SK-N-SH (cell line): Measurements from ENCODE around the gene HOXC4. TPM values are rescaled to one million over a fixed set of nuclear protein-coding genes. Genes with fewer than 3 reads are reported as not detected.

ENCODE experiments used
- CTCF ChIA-PET: fragments of 300-600, 350-600 bp; formaldehyde crosslinking; extraction: SDS; loops from one replicate; lab custom pipeline; 2021; lab: Yijun Ruan, JAX
- POLR2A ChIA-PET: fragments of 350-600 bp; sonication (Branson Sonifier 250); formaldehyde crosslinking; extraction: SDS; loops from one replicate; lab custom pipeline; 2020; ENCODE audit warnings: antibody characterized with exemption, inconsistent platforms; lab: Yijun Ruan, JAX
- DNase-seq: peaks from one replicate; pipeline ENCODE4 v3.0.0; 2012
- H2AFZ ChIP-seq: fragments of 200-600 bp; sonication (generic); 2 replicates; pipeline ENCODE4 v1.8.1; 2016; ENCODE audit warnings: antibody characterized with exemption, mild to moderate bottlenecking, low read depth
- H3F3A ChIP-seq: fragments of 200-600 bp; sonication (generic); replicated peaks from 2 replicates; pipeline ENCODE3; 2016; ENCODE audit warnings: antibody characterized with exemption, mild to moderate bottlenecking; ENCODE audit not compliant: insufficient read depth
- H3K27ac ChIP-seq, 2 experiments: fragments of 200-500 bp in 1 of 2; fragments of 200-600 bp in 1 of 2; sonication (Bioruptor generic) in 1 of 2; sonication (generic), shearing (Covaris generic) in 1 of 2; 2 replicates each; pipeline versions ENCODE4 v1.5.1 to v1.6.1; 2014 to 2016; ENCODE audit warnings: low read depth in 2 of 2, inconsistent platforms in 1 of 2, low read length in 1 of 2, mild to moderate bottlenecking in 1 of 2, mixed read lengths in 1 of 2
- H3K27me3 ChIP-seq: fragments of 200-600 bp; sonication (generic), shearing (Covaris generic); 2 replicates; pipeline ENCODE4 v1.6.1; 2016; ENCODE audit warnings: mixed run types; ENCODE audit not compliant: insufficient read depth
- H3K36me3 ChIP-seq, 2 experiments: fragments of 200-500 bp in 1 of 2; fragments of 200-600 bp in 1 of 2; sonication (Bioruptor generic) in 1 of 2; sonication (generic) in 1 of 2; replicated peaks in 1 of 2; 2 replicates each; pipeline versions ENCODE3 to v1.5.1; 2014 to 2016; ENCODE audit warnings: low read length in 1 of 2, mild to moderate bottlenecking in 1 of 2; ENCODE audit not compliant: insufficient read depth in 2 of 2, control insufficient read depth in 1 of 2
- H3K4me1 ChIP-seq, 2 experiments: fragments of 200-500 bp in 1 of 2; fragments of 200-600 bp in 1 of 2; sonication (Bioruptor generic) in 1 of 2; sonication (generic), shearing (Covaris generic) in 1 of 2; 2 replicates each; pipeline versions ENCODE4 v1.5.1 to v1.6.1; 2014 to 2016; ENCODE audit warnings: low read depth in 1 of 2, low read length in 1 of 2, mixed run types in 1 of 2; ENCODE audit not compliant: insufficient read depth in 2 of 2, control insufficient read depth in 1 of 2
- H3K4me2 ChIP-seq: fragments of 200-600 bp; sonication (generic), shearing (Covaris generic); 2 replicates; pipeline ENCODE4 v1.6.1; 2017; ENCODE audit warnings: mixed run types
- H3K4me3 ChIP-seq, 2 experiments: fragments of 200-500 bp in 1 of 2; fragments of 200-600 bp in 1 of 2; sonication (Bioruptor generic) in 1 of 2; sonication (generic), shearing (Covaris generic) in 1 of 2; 2 replicates each; pipeline versions ENCODE4 v1.5.1 to v1.8.1; 2014 to 2016; ENCODE audit warnings: low read depth in 2 of 2, inconsistent platforms in 1 of 2, low read length in 1 of 2, mild to moderate bottlenecking in 1 of 2, mixed read lengths in 1 of 2, moderate library complexity in 1 of 2
- H3K79me2 ChIP-seq: fragments of 200-600 bp; sonication (generic); 2 replicates; pipeline ENCODE4 v1.8.1; 2017; ENCODE audit warnings: mild to moderate bottlenecking; ENCODE audit not compliant: insufficient read depth
- H3K9ac ChIP-seq: fragments of 200-600 bp; sonication (generic); 2 replicates; pipeline ENCODE4 v1.6.1; 2017; ENCODE audit warnings: mixed run types
- H3K9me2 ChIP-seq: fragments of 200-600 bp; sonication (generic); 2 replicates; pipeline ENCODE4 v1.6.1; 2017; ENCODE audit warnings: mixed run types
- H3K9me3 ChIP-seq: fragments of 200-600 bp; sonication (generic); 2 replicates; pipeline ENCODE4 v1.6.1; 2017; ENCODE audit warnings: mixed run types, mild to moderate bottlenecking, moderate library complexity
- H4K20me1 ChIP-seq: fragments of 200-600 bp; sonication (generic); 2 replicates; pipeline ENCODE4 v1.6.1; 2017; ENCODE audit warnings: mild to moderate bottlenecking, mixed run types; ENCODE audit not compliant: insufficient read depth
- ELF1 ChIP-seq: IDR thresholded peaks from 2 replicates; pipeline ENCODE4 v1.4.0; 2012
- FOXM1 ChIP-seq: IDR thresholded peaks from 2 replicates; pipeline ENCODE4 v1.4.0; 2012; ENCODE audit warnings: low read depth, mild to moderate bottlenecking
- MXI1 ChIP-seq: IDR thresholded peaks from 2 replicates; pipeline ENCODE4 v1.6.1; 2012; ENCODE audit warnings: mild to moderate bottlenecking, low read depth, low read length, improper control_type of control experiment
- POLR2AphosphoS5 ChIP-seq: IDR thresholded peaks from 2 replicates; pipeline ENCODE4 v1.6.1; 2012; ENCODE audit warnings: low read depth, low read length
- REST ChIP-seq: IDR thresholded peaks from 2 replicates; pipeline ENCODE4 v1.6.1; 2012; ENCODE audit warnings: mild to moderate bottlenecking, low read depth, low read length, moderate library complexity
- SIN3A ChIP-seq: IDR thresholded peaks from 2 replicates; pipeline ENCODE4 v1.6.1; 2012; ENCODE audit warnings: low read depth, mild to moderate bottlenecking, low read length, moderate library complexity, borderline replicate concordance
- TAF1 ChIP-seq: IDR thresholded peaks from 2 replicates; pipeline ENCODE4 v1.6.1; 2012; ENCODE audit warnings: low read depth, mild to moderate bottlenecking, low read length, moderate library complexity, borderline replicate concordance
- WGBS: methylation state at CpG from one replicate; pipeline ENCODE4 v1.1.6; 2017; ENCODE audit warnings: low lambda C conversion rate; 5-methylcytosine and 5-hydroxymethylcytosine counted together
- polyA plus RNA-seq, 3 experiments: library from polyadenylated mRNA; depleted of rRNA; stranded (reverse); fragments of >200 nt; gene quantifications; 2 replicates each; pipeline ENCODE4 v1.2.3, GENCODE V29; 2012
- TF ChIP-seq, protein P1 (sequence below): IDR thresholded peaks from 2 replicates; pipeline ENCODE4; 2012
- TF ChIP-seq, protein P2 (sequence below): IDR thresholded peaks from 2 replicates; pipeline ENCODE4 v1.4.0; 2012; ENCODE audit warnings: low read depth

HOXC4 gene
- polyA plus RNA-seq, 1 of the 3 experiments (the other 2 are of a cell fraction), result 3.7 TPM

- TF ChIP-seq, protein P1, sequence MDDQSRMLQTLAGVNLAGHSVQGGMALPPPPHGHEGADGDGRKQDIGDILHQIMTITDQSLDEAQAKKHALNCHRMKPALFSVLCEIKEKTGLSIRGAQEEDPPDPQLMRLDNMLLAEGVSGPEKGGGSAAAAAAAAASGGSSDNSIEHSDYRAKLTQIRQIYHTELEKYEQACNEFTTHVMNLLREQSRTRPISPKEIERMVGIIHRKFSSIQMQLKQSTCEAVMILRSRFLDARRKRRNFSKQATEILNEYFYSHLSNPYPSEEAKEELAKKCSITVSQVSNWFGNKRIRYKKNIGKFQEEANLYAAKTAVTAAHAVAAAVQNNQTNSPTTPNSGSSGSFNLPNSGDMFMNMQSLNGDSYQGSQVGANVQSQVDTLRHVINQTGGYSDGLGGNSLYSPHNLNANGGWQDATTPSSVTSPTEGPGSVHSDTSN, result no peak
- TF ChIP-seq REST (no peak), POLR2AphosphoS5 (peak; percentile 65; the same call in 1 of the 2 replicates)
Observed at GRCh38 chr12:54016478-54016964, 37.1 kb upstream of the HOXC4 start (continued).

DNA sequence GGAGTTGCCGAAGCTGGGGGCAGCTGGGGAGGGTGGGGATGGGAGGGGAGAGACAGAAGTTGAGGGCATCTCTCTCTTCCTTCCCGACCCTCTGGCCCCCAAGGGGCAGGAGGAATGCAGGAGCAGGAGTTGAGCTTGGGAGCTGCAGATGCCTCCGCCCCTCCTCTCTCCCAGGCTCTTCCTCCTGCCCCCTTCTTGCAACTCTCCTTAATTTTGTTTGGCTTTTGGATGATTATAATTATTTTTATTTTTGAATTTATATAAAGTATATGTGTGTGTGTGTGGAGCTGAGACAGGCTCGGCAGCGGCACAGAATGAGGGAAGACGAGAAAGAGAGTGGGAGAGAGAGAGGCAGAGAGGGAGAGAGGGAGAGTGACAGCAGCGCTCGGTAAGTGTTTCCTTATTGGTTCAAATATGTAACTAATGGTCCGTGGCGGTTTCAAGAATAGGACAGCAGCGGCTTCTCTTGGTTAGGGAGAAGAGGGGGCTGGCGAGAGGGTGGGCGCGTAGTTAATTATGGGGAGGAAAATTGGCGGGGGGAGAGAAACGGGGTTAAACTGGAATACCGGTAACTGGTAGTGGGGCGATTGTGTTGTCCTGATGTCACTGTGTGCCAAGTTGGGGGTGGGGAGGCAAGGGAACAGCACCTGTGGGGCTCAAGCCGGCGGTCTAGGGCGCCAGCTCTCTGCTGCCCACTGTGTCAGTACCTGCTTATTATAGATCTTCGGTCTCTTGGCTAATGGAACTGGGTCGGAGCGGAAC lies 36.4 kb upstream of the HOXC4 start:
- Histone ChIP-seq H2AFZ (peak overlapping the region; percentile 94), H3K27me3 (no peaks in the 10 kb centered on the region)
- POLR2A ChIA-PET, result interaction anchor here (0.6 to 1.8 kb wide), 9 partner anchors 9 to 263 kb away, joined by 3 to 11 read pairs (median 3); partner anchors contain the start of genes CBX5, HNRNPA1, HOXC5 and HOXC6

More for the DNA sequence above, 36.4 kb upstream of the HOXC4 start:
- H3K9me2 ChIP-seq, result no peaks in the 10 kb centered on the region
- H3K79me2 ChIP-seq, result peaks cover 10% of the 10 kb centered on the region; the same call in 1 of the 2 replicates
- H3K4me1 ChIP-seq, result peaks cover 7 to 36% of the 10 kb centered on the region in 2 experiments; a peak in 2 of 4 replicates
- CTCF ChIA-PET, result interaction anchor here (0.6 to 24.5 kb wide), 20 partner anchors 8 to 343 kb away, joined by 3 to 568 read pairs (median 4); partner anchors contain the start of genes HOXC10, HOXC4, HOXC5 and HOXC9
- peak overlapping the region; percentile 98 for H3K9ac ChIP-seq
- H3K4me2 ChIP-seq, result peak overlapping the region; percentile 99
- H3F3A ChIP-seq, result peaks cover 14% of the 10 kb centered on the region
- DNase-seq, result peak; percentile 71
- peak overlapping the region; percentile 89 to 99 for H3K27ac ChIP-seq
- TF ChIP-seq, protein P2, sequence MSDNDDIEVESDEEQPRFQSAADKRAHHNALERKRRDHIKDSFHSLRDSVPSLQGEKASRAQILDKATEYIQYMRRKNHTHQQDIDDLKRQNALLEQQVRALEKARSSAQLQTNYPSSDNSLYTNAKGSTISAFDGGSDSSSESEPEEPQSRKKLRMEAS, result 0 out of 2 replicates have a peak, but pooled peaks have one; percentile 4
- TF ChIP-seq FOXM1 (no peak), TAF1 (0 out of 2 replicates have a peak, but pooled peaks have one; percentile 2), POLR2AphosphoS5 (0 out of 2 replicates have a peak, but pooled peaks have one; percentile 0), MXI1 (peak; percentile 18), SIN3A (no peak), ELF1 (no peak), REST (no peak)
- H3K36me3 ChIP-seq, result no peaks in the 10 kb centered on the region
- WGBS, result under 1% methylated on average over 23 of the region's 24 CpGs
- no peaks in the 10 kb centered on the region for H3K9me3 ChIP-seq
- peak overlapping the region; percentile 69 to 85 for H3K4me3 ChIP-seq
- no peaks in the 10 kb centered on the region for H4K20me1 ChIP-seq
